Measurements from ENCODE around the gene CANT1. TPM values are rescaled to one million over a fixed set of nuclear protein-coding genes. Genes with fewer than 3 reads are reported as not detected.

The CANT1 gene
- total and polyA plus RNA-seq, 2 donors (not counting 1 experiment from before 2014, with no cell fraction given): 39.9 to 46.6 TPM

DNA sequence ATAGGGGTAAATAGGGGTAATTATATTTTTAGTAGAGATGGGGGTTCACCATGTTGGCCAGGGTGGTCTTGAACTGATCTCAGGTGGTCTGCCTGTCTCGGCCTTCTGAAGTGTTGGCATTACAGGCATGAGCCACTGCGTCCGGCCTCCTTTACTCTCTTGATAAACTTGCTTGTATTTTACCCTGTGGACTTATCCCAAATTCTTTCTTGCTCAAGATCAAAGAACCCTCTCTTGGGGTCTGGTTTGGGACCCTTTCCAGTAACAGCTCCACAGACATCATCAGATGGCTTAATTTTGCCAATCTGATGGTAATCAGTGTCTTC lies 8.8 kb upstream of the CANT1 start:
- no peaks in the 10 kb centered on the region for H3K79me2 ChIP-seq (ENCODE audit: control insufficient read depth, insufficient read depth, low read length)
- H3K4me1 ChIP-seq (ENCODE audit: control insufficient read depth, extremely low read depth, insufficient read depth, low read length): peaks cover 3% of the 10 kb centered on the region
- H3K9me3 ChIP-seq (ENCODE audit: control insufficient read depth, insufficient read depth, low read depth, low read length): no peaks in the 10 kb centered on the region
- no peak overlapping the region for H3K4me2 ChIP-seq (ENCODE audit: extremely low read depth, insufficient read depth, low read length)
- no peak overlapping the region for H3K27ac ChIP-seq (ENCODE audit: insufficient read depth, low read length)
- TF ChIP-seq, protein P1, sequence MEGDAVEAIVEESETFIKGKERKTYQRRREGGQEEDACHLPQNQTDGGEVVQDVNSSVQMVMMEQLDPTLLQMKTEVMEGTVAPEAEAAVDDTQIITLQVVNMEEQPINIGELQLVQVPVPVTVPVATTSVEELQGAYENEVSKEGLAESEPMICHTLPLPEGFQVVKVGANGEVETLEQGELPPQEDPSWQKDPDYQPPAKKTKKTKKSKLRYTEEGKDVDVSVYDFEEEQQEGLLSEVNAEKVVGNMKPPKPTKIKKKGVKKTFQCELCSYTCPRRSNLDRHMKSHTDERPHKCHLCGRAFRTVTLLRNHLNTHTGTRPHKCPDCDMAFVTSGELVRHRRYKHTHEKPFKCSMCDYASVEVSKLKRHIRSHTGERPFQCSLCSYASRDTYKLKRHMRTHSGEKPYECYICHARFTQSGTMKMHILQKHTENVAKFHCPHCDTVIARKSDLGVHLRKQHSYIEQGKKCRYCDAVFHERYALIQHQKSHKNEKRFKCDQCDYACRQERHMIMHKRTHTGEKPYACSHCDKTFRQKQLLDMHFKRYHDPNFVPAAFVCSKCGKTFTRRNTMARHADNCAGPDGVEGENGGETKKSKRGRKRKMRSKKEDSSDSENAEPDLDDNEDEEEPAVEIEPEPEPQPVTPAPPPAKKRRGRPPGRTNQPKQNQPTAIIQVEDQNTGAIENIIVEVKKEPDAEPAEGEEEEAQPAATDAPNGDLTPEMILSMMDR (conservative IDR thresholded peaks at IDR 0.05 in 1 of 2, IDR thresholded peaks at IDR 0.05 in 1 of 2; ENCODE audit: low read depth in 1 of 2, low read length in 2 of 2): no peak
- no peak for TF ChIP-seq EZH2 (IDR thresholded peaks at IDR 0.05; ENCODE audit: low read length, missing control alignments)
- DNase-seq (ENCODE audit: low read depth in 2 of 2): no peak
- H3K9ac ChIP-seq (ENCODE audit: insufficient read depth, low read length): no peak overlapping the region
- no peaks in the 10 kb centered on the region for H4K20me1 ChIP-seq (ENCODE audit: control insufficient read depth, extremely low read depth, insufficient read depth, low read length)
- no peak overlapping the region for H3K4me3 ChIP-seq (replicated peaks in 1 of 4; ENCODE audit: control extremely low read depth in 1 of 4, insufficient read depth in 1 of 4, low read depth in 3 of 4, low read length in 4 of 4)
- H3K27me3 ChIP-seq (ENCODE audit: control insufficient read depth, insufficient read depth, low read length): peaks cover 4% of the 10 kb centered on the region
- H2AFZ ChIP-seq (ENCODE audit: low read length): no peak overlapping the region
- no peaks in the 10 kb centered on the region for H3K36me3 ChIP-seq (ENCODE audit: control insufficient read depth, insufficient read depth, low read length)

DNA sequence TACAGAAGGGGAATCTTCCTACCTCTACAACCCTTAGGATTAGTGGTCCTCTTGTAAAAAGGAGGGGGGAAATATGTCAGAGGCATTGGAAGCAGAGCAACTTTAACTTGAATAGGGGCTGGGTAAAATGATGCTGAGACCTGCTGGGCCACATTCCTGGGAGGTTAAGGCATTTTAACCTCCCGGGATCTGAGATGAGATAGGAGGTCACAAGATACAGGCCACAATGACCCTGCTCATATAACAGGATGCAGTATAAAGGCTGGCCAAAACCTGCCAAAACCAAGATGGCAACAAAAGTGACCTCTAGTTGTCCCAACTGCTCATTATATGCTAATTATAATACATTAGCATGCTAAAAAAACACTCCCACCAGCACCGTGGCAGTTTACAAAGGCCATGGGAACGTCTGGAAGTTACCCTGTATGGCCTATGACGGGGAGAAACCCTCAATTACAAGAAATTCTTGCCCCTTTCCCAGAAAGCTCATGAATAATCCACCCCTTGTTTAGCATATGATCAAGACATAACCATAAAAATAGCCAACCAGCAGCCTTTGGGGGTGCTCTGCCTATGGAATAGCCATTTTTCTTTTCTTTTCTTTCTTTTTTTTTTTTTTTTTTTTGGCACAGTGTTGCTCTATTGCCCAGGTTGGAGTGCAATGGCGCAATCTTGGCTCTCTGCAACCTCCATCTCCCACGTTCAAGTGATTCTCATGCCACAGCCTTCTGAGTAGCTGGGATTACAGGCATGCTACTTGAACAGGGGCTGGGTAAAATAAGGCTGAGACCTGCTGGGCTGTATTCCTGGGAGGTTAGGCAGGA lies 8.2 kb upstream of the CANT1 start:
- Histone ChIP-seq H3K27me3 (ENCODE audit: control insufficient read depth, insufficient read depth, low read length) (peaks cover 4% of the 10 kb centered on the region), H3K79me2 (ENCODE audit: control insufficient read depth, insufficient read depth, low read length) (no peaks in the 10 kb centered on the region), H3K9me3 (ENCODE audit: control insufficient read depth, insufficient read depth, low read depth, low read length) (no peaks in the 10 kb centered on the region), H3K4me3 (replicated peaks in 1 of 4; ENCODE audit: control extremely low read depth in 1 of 4, insufficient read depth in 1 of 4, low read depth in 3 of 4, low read length in 4 of 4) (no peak overlapping the region), H3K9ac (ENCODE audit: insufficient read depth, low read length) (no peak overlapping the region), H3K4me2 (ENCODE audit: extremely low read depth, insufficient read depth, low read length) (no peak overlapping the region), H2AFZ (ENCODE audit: low read length) (no peak overlapping the region), H3K36me3 (ENCODE audit: control insufficient read depth, insufficient read depth, low read length) (no peaks in the 10 kb centered on the region), H3K27ac (ENCODE audit: insufficient read depth, low read length) (no peak overlapping the region), H3K4me1 (ENCODE audit: control insufficient read depth, extremely low read depth, insufficient read depth, low read length) (peaks cover 3% of the 10 kb centered on the region), H4K20me1 (ENCODE audit: control insufficient read depth, extremely low read depth, insufficient read depth, low read length) (no peaks in the 10 kb centered on the region)
- no peak for DNase-seq (ENCODE audit: low read depth in 2 of 2)
- TF ChIP-seq, protein P1 (conservative IDR thresholded peaks at IDR 0.05 in 1 of 2, IDR thresholded peaks at IDR 0.05 in 1 of 2; ENCODE audit: low read depth in 1 of 2, low read length in 2 of 2): no peak
- no peak for TF ChIP-seq EZH2 (IDR thresholded peaks at IDR 0.05; ENCODE audit: low read length, missing control alignments)

DNA sequence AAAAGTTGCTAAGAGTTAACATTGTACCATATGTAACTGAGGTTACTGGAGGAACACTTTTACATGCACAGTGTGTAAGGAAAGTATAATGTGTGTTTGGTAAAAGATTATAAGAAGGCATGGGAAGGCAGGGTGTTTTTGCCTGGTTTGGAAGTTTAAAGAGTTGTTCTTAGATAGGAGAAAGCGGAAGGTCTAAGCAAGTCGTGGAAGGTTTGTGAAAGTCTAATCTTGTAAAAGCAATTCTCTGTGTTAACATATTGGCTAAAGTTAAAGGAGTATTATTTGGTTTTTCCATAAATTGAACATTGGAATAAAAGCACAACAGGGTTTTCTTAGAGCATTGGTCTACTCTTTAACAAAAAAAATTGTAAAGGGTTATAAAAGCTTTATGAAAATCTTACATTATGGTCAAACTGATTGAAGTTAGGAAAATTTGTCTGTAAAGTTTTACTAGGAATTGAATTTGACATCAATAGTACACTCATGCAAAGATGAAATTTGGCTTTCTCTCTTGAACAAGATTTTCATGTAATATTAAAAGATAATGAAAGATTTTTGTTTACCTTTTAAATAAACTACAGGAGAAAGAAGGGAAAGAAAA lies 4.7 kb upstream of the CANT1 start:
- H4K20me1 ChIP-seq (ENCODE audit: control insufficient read depth, extremely low read depth, insufficient read depth, low read length): no peaks in the 10 kb centered on the region

More for the DNA sequence above, 4.7 kb upstream of the CANT1 start:
- no peaks in the 10 kb centered on the region for H3K9me3 ChIP-seq (ENCODE audit: control insufficient read depth, insufficient read depth, low read depth, low read length)
- peaks cover 2% of the 10 kb centered on the region for H3K79me2 ChIP-seq (ENCODE audit: control insufficient read depth, insufficient read depth, low read length)
- H3K27me3 ChIP-seq (ENCODE audit: control insufficient read depth, insufficient read depth, low read length): no peaks in the 10 kb centered on the region
- H3K27ac ChIP-seq (ENCODE audit: insufficient read depth, low read length): no peak overlapping the region
- TF ChIP-seq, protein P1 (conservative IDR thresholded peaks at IDR 0.05 in 1 of 2, IDR thresholded peaks at IDR 0.05 in 1 of 2; ENCODE audit: low read depth in 1 of 2, low read length in 2 of 2): no peak
- TF ChIP-seq EZH2 (IDR thresholded peaks at IDR 0.05; ENCODE audit: low read length, missing control alignments): no peak
- peaks cover 2% of the 10 kb centered on the region for H3K4me1 ChIP-seq (ENCODE audit: control insufficient read depth, extremely low read depth, insufficient read depth, low read length)
- no peak overlapping the region for H2AFZ ChIP-seq (ENCODE audit: low read length)
- no peak for DNase-seq (ENCODE audit: low read depth in 2 of 2)
- H3K9ac ChIP-seq (ENCODE audit: insufficient read depth, low read length): no peak overlapping the region
- no peaks in the 10 kb centered on the region for H3K36me3 ChIP-seq (ENCODE audit: control insufficient read depth, insufficient read depth, low read length)
- H3K4me2 ChIP-seq (ENCODE audit: extremely low read depth, insufficient read depth, low read length): no peak overlapping the region
- no peak overlapping the region for H3K4me3 ChIP-seq (replicated peaks in 1 of 4; ENCODE audit: control extremely low read depth in 1 of 4, insufficient read depth in 1 of 4, low read depth in 3 of 4, low read length in 4 of 4)
